Prostate gland (tissue), 2 donors: ENCODE measurements around the gene FARS2. TPM values are rescaled to one million over a fixed set of nuclear protein-coding genes. Genes with fewer than 3 reads are reported as not detected.

Experiments
- DNase-seq: peaks from one replicate; pipeline ENCODE4 v3.0.0-alpha.2; 2019; ENCODE audit warnings: low spot score
- H3K27ac ChIP-seq, 2 donors: fragments of 200-600 bp; sonication (generic); 2 replicates each; pipeline ENCODE4 v1.5.1; 2017 to 2019
- H3K27me3 ChIP-seq: fragments of 200-600 bp; sonication (generic); replicated peaks from 2 replicates; pipeline ENCODE4 v1.5.1; 2019; ENCODE audit not compliant: insufficient read depth
- H3K36me3 ChIP-seq, 2 donors: fragments of 200-600 bp; sonication (generic); 1 replicate in 1 of 2; 2 replicates in 1 of 2; pipeline versions ENCODE4 v1.5.1 to v1.8.1; 2017 to 2019
- H3K4me1 ChIP-seq: fragments of 200-600 bp; sonication (generic); replicated peaks from 2 replicates; pipeline ENCODE4 v1.5.1; 2019
- H3K4me3 ChIP-seq, 2 donors: fragments of 200-600 bp; sonication (generic); 2 replicates each; pipeline ENCODE4 v1.5.1; 2017 to 2019
- H3K9me3 ChIP-seq: fragments of 200-600 bp; sonication (generic); 2 replicates; pipeline ENCODE4 v1.5.1; 2017
- POLR2A ChIP-seq: fragments of 450-650 bp; IDR thresholded peaks from one replicate; pipeline ENCODE4 v1.6.1; 2016; ENCODE audit warnings: antibody characterized with exemption, mild to moderate bottlenecking
- POLR2AphosphoS5 ChIP-seq: sonication (generic); formaldehyde crosslinking; IDR thresholded peaks from one replicate; pipeline ENCODE4 v1.6.1; 2017; ENCODE audit warnings: antibody characterized with exemption
- WGBS: methylation state at CpG from one replicate; pipeline ENCODE4 v1.1.5; 2018; 5-methylcytosine and 5-hydroxymethylcytosine counted together
- intact Hi-C: fragments of 100-400 bp; cut with DNase I; formaldehyde crosslinking; loops from one replicate; pipeline ENCODE4 v1.14.2; 2022
- total RNA-seq, 2 donors: library from RNA; depleted of rRNA; stranded (reverse); fragments of >200 nt; gene quantifications; one replicate each; pipeline ENCODE4 v1.1.0, GENCODE V29; 2016
- TF ChIP-seq, protein P1 (sequence below), 4 experiments: fragments of 200-600 bp in 2 of 4; fragments of 450-650 bp in 2 of 4; sonication (generic) in 2 of 4; IDR thresholded peaks; 1 replicate in 3 of 4; 2 replicates in 1 of 4; pipeline ENCODE4 v1.5.1; 2016 to 2019; ENCODE audit warnings: antibody characterized with exemption in 4 of 4, mild to moderate bottlenecking in 2 of 4, moderate library complexity in 2 of 4

The FARS2 gene
- total RNA-seq, 2 donors from 2014 or later = 11.6 to 19.5 TPM

GRCh38 chr6:5583528-5583927 lies 322.2 kb downstream of the FARS2 start:
- intact Hi-C loops = no loop called here
- Histone ChIP-seq H3K27ac (no peak overlapping the region), H3K4me1 (no peaks in the 10 kb centered on the region), H3K9me3 (no peaks in the 10 kb centered on the region), H3K36me3 (no peaks in the 10 kb centered on the region), H3K4me3 (no peak overlapping the region), H3K27me3 (no peaks in the 10 kb centered on the region)
- TF ChIP-seq POLR2A = no peak
- TF ChIP-seq, protein P1, sequence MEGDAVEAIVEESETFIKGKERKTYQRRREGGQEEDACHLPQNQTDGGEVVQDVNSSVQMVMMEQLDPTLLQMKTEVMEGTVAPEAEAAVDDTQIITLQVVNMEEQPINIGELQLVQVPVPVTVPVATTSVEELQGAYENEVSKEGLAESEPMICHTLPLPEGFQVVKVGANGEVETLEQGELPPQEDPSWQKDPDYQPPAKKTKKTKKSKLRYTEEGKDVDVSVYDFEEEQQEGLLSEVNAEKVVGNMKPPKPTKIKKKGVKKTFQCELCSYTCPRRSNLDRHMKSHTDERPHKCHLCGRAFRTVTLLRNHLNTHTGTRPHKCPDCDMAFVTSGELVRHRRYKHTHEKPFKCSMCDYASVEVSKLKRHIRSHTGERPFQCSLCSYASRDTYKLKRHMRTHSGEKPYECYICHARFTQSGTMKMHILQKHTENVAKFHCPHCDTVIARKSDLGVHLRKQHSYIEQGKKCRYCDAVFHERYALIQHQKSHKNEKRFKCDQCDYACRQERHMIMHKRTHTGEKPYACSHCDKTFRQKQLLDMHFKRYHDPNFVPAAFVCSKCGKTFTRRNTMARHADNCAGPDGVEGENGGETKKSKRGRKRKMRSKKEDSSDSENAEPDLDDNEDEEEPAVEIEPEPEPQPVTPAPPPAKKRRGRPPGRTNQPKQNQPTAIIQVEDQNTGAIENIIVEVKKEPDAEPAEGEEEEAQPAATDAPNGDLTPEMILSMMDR (IDR thresholded peaks at IDR 0.05) = no peak
- TF ChIP-seq POLR2AphosphoS5 = no peak
- 54% methylated on average over 3 of the region's 3 CpGs for WGBS
- DNase-seq = no peak

- Histone ChIP-seq H3K27me3 (no peaks in the 10 kb centered on the region), H3K27ac (no peak overlapping the region), H3K9me3 (no peaks in the 10 kb centered on the region), H3K4me1 (no peaks in the 10 kb centered on the region), H3K36me3 (no peaks in the 10 kb centered on the region), H3K4me3 (no peak overlapping the region)
- DNase-seq = no peak
- 56% methylated on average over 5 of the region's 5 CpGs for WGBS
- intact Hi-C loops = no loop called here
- TF ChIP-seq, protein P1 (IDR thresholded peaks at IDR 0.05) = no peak
- no peak for TF ChIP-seq POLR2A
- TF ChIP-seq POLR2AphosphoS5 = no peak
Measured at GRCh38 chr6:5584078-5584482, 322.8 kb downstream of the FARS2 start.

GRCh38 chr6:5587648-5588047 lies 326.3 kb downstream of the FARS2 start:
- Histone ChIP-seq H3K36me3 (no peaks in the 10 kb centered on the region), H3K4me3 (no peak overlapping the region), H3K27ac (no peak overlapping the region), H3K4me1 (no peaks in the 10 kb centered on the region), H3K9me3 (no peaks in the 10 kb centered on the region), H3K27me3 (no peaks in the 10 kb centered on the region)
- intact Hi-C loops = no loop called here
- TF ChIP-seq POLR2AphosphoS5 (no peak), POLR2A (no peak)
- TF ChIP-seq, protein P1 (IDR thresholded peaks at IDR 0.05) = no peak
- DNase-seq = no peak
- WGBS = 91% methylated on average over 3 of the region's 3 CpGs

GRCh38 chr6:5589422-5590141 lies 328.3 kb downstream of the FARS2 start:
- Histone ChIP-seq H3K9me3 (no peaks in the 10 kb centered on the region), H3K27me3 (no peaks in the 10 kb centered on the region), H3K36me3 (no peaks in the 10 kb centered on the region), H3K4me1 (no peaks in the 10 kb centered on the region), H3K4me3 (no peak overlapping the region), H3K27ac (no peak overlapping the region)
- 93% methylated on average over 7 of the region's 7 CpGs for WGBS
- no peak for DNase-seq
- intact Hi-C loops = no loop called here
- TF ChIP-seq POLR2A = no peak
- TF ChIP-seq POLR2AphosphoS5 = no peak
- TF ChIP-seq, protein P1 (IDR thresholded peaks at IDR 0.05) = no peak

GRCh38 chr6:5590187-5590586 lies 328.9 kb downstream of the FARS2 start:
- H3K4me3 ChIP-seq = no peak overlapping the region
- H3K4me1 ChIP-seq = no peaks in the 10 kb centered on the region
- H3K27me3 ChIP-seq = no peaks in the 10 kb centered on the region
- TF ChIP-seq, protein P1 (IDR thresholded peaks at IDR 0.05) = no peak
- TF ChIP-seq POLR2AphosphoS5 = no peak
- TF ChIP-seq POLR2A = no peak
- no peaks in the 10 kb centered on the region for H3K36me3 ChIP-seq
- no peaks in the 10 kb centered on the region for H3K9me3 ChIP-seq
- no peak for DNase-seq
- intact Hi-C loops = no loop called here
- 83% methylated on average over 5 of the region's 5 CpGs for WGBS
- no peak overlapping the region for H3K27ac ChIP-seq
